K562 (cell line): ENCODE results near the gene TRIM69. TPM values are rescaled to one million over a fixed set of nuclear protein-coding genes. Genes with fewer than 3 reads are reported as not detected.

Experiments used
- ATAC-seq: fragments of 200-7000 bp; cut with Tn5 transposase; 3 replicates; pipeline ENCODE4 v1.9.1; 2020; ENCODE audit warnings: moderate library complexity
- BruUV-seq: library from RNA; stranded (reverse); fragments of 400-500 nt; replicated peaks from 2 replicates; lab custom pipeline; 2021; lab: Mats Ljungman, UMichigan
- CTCF ChIA-PET: fragments of 300-600 bp; formaldehyde crosslinking; extraction: SDS; loops from one replicate; lab custom pipeline; 2021; ENCODE audit warnings: low intra/inter-chr PET ratio; lab: Yijun Ruan, JAX
- POLR2A ChIA-PET: fragments of 300-600, 350-650 bp; sonication (Branson Sonifier 250); formaldehyde crosslinking; extraction: SDS; loops from one replicate; lab custom pipeline; 2021; ENCODE audit warnings: antibody characterized with exemption, inconsistent platforms; lab: Yijun Ruan, JAX
- DNase-seq, 4 experiments: peaks; one replicate each; pipeline versions ENCODE4 v3.0.0 to v3.0.0-alpha.2; 2011 to 2018; ENCODE audit warnings: low spot score in 3 of 4, mixed read lengths in 3 of 4; ENCODE audit errors: extremely low read depth in 1 of 4
- FAIRE-seq: peaks from 2 replicates; lab custom pipeline; 2011; peaks lifted over from hg19 to GRCh38; lab: Jason Lieb, UNC
- H2AFZ ChIP-seq: 2 replicates; pipeline ENCODE4 v1.6.0; 2011; ENCODE audit warnings: low read depth, low read length, control low read depth, inconsistent platforms
- H3K27ac ChIP-seq: fragments of 200-600 bp; 3 replicates; pipeline ENCODE4 v1.8.0; 2011; ENCODE audit warnings: low read depth, mild to moderate bottlenecking, control low read depth, inconsistent platforms, low read length, moderate library complexity, mixed read lengths; ENCODE audit errors: extremely low read depth
- H3K27me3 ChIP-seq, 2 experiments: fragments of 300-600 bp in 1 of 2; 2 replicates in 1 of 2; 3 replicates in 1 of 2; pipeline versions ENCODE4 v1.6.0 to v1.8.0; 2011; ENCODE audit warnings: inconsistent platforms in 2 of 2, low read length in 2 of 2, mild to moderate bottlenecking in 1 of 2, mixed read lengths in 1 of 2, moderate library complexity in 1 of 2; ENCODE audit not compliant: control insufficient read depth in 2 of 2, insufficient read depth in 2 of 2
- H3K36me3 ChIP-seq: fragments of 300-600 bp; 3 replicates; pipeline ENCODE4 v1.8.0; 2011; ENCODE audit warnings: mild to moderate bottlenecking, low read length, inconsistent platforms; ENCODE audit not compliant: control insufficient read depth, insufficient read depth
- H3K4me1 ChIP-seq, 2 experiments: fragments of 200-600 bp in 1 of 2; replicated peaks in 1 of 2; 2 replicates in 1 of 2; 3 replicates in 1 of 2; pipeline versions ENCODE4 v1.5.1 to v1.8.0; 2011; ENCODE audit warnings: inconsistent platforms in 2 of 2, low read length in 2 of 2, mild to moderate bottlenecking in 1 of 2, mixed read lengths in 1 of 2, moderate library complexity in 1 of 2; ENCODE audit not compliant: control insufficient read depth in 2 of 2, insufficient read depth in 2 of 2
- H3K4me2 ChIP-seq: 2 replicates; pipeline ENCODE4 v1.6.1; 2011; ENCODE audit warnings: low read length, control low read depth, inconsistent platforms, mixed read lengths; ENCODE audit not compliant: insufficient read depth
- H3K4me3 ChIP-seq: fragments of 200-600 bp; sonication (generic), shearing (Covaris generic); 2 replicates; pipeline ENCODE4 v1.5.1; 2016; ENCODE audit warnings: control low read depth, inconsistent platforms
- H3K79me2 ChIP-seq: fragments of 200-600 bp; 3 replicates; pipeline ENCODE4 v1.8.0; 2011; ENCODE audit warnings: low read length, inconsistent platforms; ENCODE audit not compliant: control insufficient read depth, insufficient read depth
- H3K9ac ChIP-seq, 2 experiments: 2 replicates each; pipeline versions ENCODE4 v1.6.0 to v1.6.1; 2011; ENCODE audit warnings: low read depth in 2 of 2, low read length in 2 of 2, control low read depth in 1 of 2, inconsistent platforms in 1 of 2, mild to moderate bottlenecking in 1 of 2, mixed read lengths in 1 of 2; ENCODE audit not compliant: insufficient read depth in 1 of 2
- H3K9me1 ChIP-seq: one replicate; pipeline ENCODE4 v1.6.0; 2011; ENCODE audit warnings: inconsistent platforms, mild to moderate bottlenecking, low read length, moderate library complexity; ENCODE audit not compliant: control insufficient read depth, insufficient read depth
- H3K9me3 ChIP-seq: replicated peaks from 2 replicates; pipeline ENCODE4 v1.5.1; 2011; ENCODE audit warnings: low read depth, low read length, inconsistent platforms; ENCODE audit not compliant: control insufficient read depth, insufficient read depth
- H4K20me1 ChIP-seq: replicated peaks from 2 replicates; pipeline ENCODE4 v1.6.1; 2011; ENCODE audit warnings: low read length, inconsistent platforms, mixed read lengths; ENCODE audit not compliant: control insufficient read depth, insufficient read depth
- ELF4 ChIP-seq: fragments of 450-650 bp; formaldehyde crosslinking; IDR thresholded peaks from 2 replicates; pipeline ENCODE4 v1.4.0; 2022; ENCODE audit warnings: missing genetic modification characterization
- FOXJ2 ChIP-seq: fragments of 200-800 bp; sonication (Bioruptor generic); IDR thresholded peaks from 2 replicates; pipeline ENCODE4 v1.6.1; 2016; ENCODE audit warnings: missing genetic modification characterization, missing compliant biosample characterization
- GABPB1 ChIP-seq: sonication (generic); formaldehyde crosslinking; IDR thresholded peaks from 2 replicates; pipeline ENCODE4 v1.8.0; 2022; ENCODE audit warnings: mild to moderate bottlenecking, missing genetic modification reagents
- GTF2A2 ChIP-seq: IDR thresholded peaks from 2 replicates; pipeline ENCODE4 v1.6.1; 2016; ENCODE audit warnings: mild to moderate bottlenecking, missing genetic modification characterization, missing compliant biosample characterization
- IRF2 ChIP-seq: sonication (generic); formaldehyde crosslinking; IDR thresholded peaks from 2 replicates; pipeline ENCODE4 v1.8.1; 2022; ENCODE audit warnings: mild to moderate bottlenecking, missing genetic modification reagents
- KLF10 ChIP-seq: fragments of 250-450 bp; sonication (Bioruptor Pico); IDR thresholded peaks from 2 replicates; pipeline ENCODE4 v1.6.1; 2021; ENCODE audit warnings: matching md5 sums
- POU5F1 ChIP-seq: fragments of 150-350 bp; IDR thresholded peaks from 2 replicates; pipeline ENCODE4 v1.6.1; 2014; ENCODE audit warnings: borderline replicate concordance, low read length, low read depth, mild to moderate bottlenecking; ENCODE audit not compliant: partially characterized antibody
- SMC3 ChIP-seq: conservative IDR thresholded peaks from 2 replicates; pipeline ENCODE4 v1.6.1; 2011; ENCODE audit warnings: low read depth, low read length, improper control_type of control experiment; ENCODE audit not compliant: insufficient read depth
- SUPT5H ChIP-seq: fragments of 450-650 bp; IDR thresholded peaks from 2 replicates; pipeline ENCODE4 v1.6.1; 2016
- TCF7 ChIP-seq: sonication (generic); IDR thresholded peaks from 2 replicates; pipeline ENCODE4 v1.6.1; 2016; ENCODE audit warnings: antibody characterized with exemption, borderline replicate concordance
- ZBTB43 ChIP-seq: sonication (generic); formaldehyde crosslinking; IDR thresholded peaks from 2 replicates; pipeline ENCODE4 v1.8.0; 2023; ENCODE audit warnings: mild to moderate bottlenecking, missing genetic modification reagents
- ZBTB9 ChIP-seq: fragments of 450-650 bp; formaldehyde crosslinking; IDR thresholded peaks from 2 replicates; pipeline ENCODE4 v1.4.0; 2020; ENCODE audit warnings: mild to moderate bottlenecking, moderate library complexity
- ZZZ3 ChIP-seq: fragments of 450-650 bp; IDR thresholded peaks from 2 replicates; pipeline ENCODE4 v1.6.1; 2016; ENCODE audit warnings: antibody characterized with exemption, mild to moderate bottlenecking, moderate library complexity
- WGBS: fragments of 100-300 bp; shearing (Covaris generic); methylation state at CpG from one replicate; pipeline ENCODE4 v1.1.6; 2016; ENCODE audit warnings: low coverage, mixed read lengths; ENCODE audit not compliant: insufficient coverage; ENCODE audit errors: missing lambda C conversion rate; 5-methylcytosine and 5-hydroxymethylcytosine counted together
- in situ Hi-C: fragments of 300-500 bp; cut with MboI; formaldehyde crosslinking; loops from 4 replicates; pipeline ENCODE4 v1.15.0; 2018; ENCODE audit warnings: inconsistent platforms, mixed read lengths
- intact Hi-C: fragments of 100-400 bp; cut with micrococcal nuclease; formaldehyde crosslinking; loops from 2 replicates; pipeline ENCODE4 v1.14.2; 2022
- polyA plus RNA-seq, 8 experiments: library from polyadenylated mRNA; depleted of rRNA in 4 of 8; stranded (reverse) in 5 of 8; unstranded in 3 of 8; fragments of >200 nt; fragmentation: Nextera tagmentation in 2 of 8; fragmentation: Illumina TruSeq in 1 of 8; extraction: Ambion mirVana in 2 of 8; extraction: Trizol in 1 of 8; gene quantifications; 2 replicates each; pipeline versions ENCODE4 v1.2.1 to v1.2.3, GENCODE V29; 2011 to 2014; ENCODE audit warnings: inconsistent platforms in 1 of 8, missing spikeins in 1 of 8
- total RNA-seq, 7 experiments: library from RNA; depleted of rRNA in 6 of 7; stranded (reverse); fragments of >200 nt in 6 of 7; fragmentation: Illumina TruSeq in 2 of 7; extraction: Trizol in 2 of 7; gene quantifications; 2 replicates each; pipeline versions ENCODE4 v1.2.1 to v1.2.3, GENCODE V29; 2011 to 2021; ENCODE audit warnings: low replicate concordance in 1 of 7
- TF ChIP-seq, protein P1 (sequence below): sonication (generic); formaldehyde crosslinking; IDR thresholded peaks from 2 replicates; pipeline ENCODE4 v1.8.1; 2023; ENCODE audit warnings: mild to moderate bottlenecking, missing genetic modification reagents
- TF ChIP-seq, protein P2 (sequence below), 2 experiments: fragments of 250-450 bp in 1 of 2; fragments of 450-650 bp in 1 of 2; sonication (Bioruptor Pico) in 1 of 2; IDR thresholded peaks; 2 replicates each; pipeline versions ENCODE4 v1.6.1 to v1.8.0; 2016 to 2021; ENCODE audit warnings: mild to moderate bottlenecking in 2 of 2, moderate library complexity in 2 of 2, missing compliant biosample characterization in 1 of 2, missing genetic modification characterization in 1 of 2

The TRIM69 gene
- total and polyA plus RNA-seq, 9 of the 15 experiments (the other 6 are each of a cell fraction or from before 2014, with no cell fraction given) = 1.0 to 4.3 (median 2.3) TPM

DNA sequence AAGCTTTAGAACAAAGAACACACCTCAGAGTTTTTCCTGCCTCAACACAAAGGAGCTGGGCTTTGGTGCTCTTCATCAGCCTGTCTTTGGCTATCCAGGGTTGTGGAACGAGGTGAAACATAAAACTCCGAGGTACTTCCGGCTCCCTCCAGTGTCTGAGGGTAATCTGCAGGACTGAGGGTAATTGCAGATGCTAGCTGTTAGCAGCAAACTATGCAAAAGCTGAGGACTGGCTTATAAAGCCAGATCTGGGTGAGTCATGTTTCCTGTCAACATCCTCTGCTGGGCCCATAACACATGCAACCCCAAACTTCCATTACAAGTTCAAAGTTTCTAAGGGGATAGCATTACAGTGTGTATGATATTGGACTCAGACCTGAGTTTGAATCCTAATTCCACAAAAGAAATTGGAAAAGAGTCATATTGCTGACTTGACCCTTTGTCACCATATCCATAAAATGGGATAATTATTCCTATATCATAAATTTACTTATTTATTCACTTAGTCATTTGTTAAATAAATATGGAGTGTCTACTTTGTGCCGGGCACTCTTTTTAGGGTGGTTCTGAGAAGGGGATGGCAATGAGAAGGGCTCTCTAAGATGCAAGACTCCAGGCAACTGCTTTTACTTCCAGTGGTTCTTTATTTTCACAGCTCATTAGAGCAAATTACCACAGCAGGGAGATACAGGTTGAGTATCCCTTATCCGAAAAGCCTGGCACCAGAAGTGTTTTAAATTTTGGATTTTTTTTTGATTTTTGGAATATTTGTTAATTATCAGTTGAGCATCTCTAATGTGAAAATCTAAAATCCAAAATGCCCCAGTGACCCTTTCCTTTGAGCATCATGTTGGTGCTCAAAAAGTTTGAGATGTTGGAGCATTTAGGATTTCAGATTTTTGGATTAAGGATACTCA, 9.5 kb upstream of the TRIM69 start:
- POLR2A ChIA-PET = interaction anchor here (0.6 to 10.1 kb wide), 13 partner anchors 9 to 638 kb away, joined by 3 to 136 read pairs (median 5); partner anchors contain the start of genes B2M, PATL2, SPG11 and TRIM69
- 8% methylated on average over 5 of the region's 5 CpGs for WGBS
- TF ChIP-seq GABPB1 = peak; percentile 55; the same call in 1 of the 2 replicates
- peak; percentile 88 for TF ChIP-seq SUPT5H
- peak; percentile 73 for TF ChIP-seq GTF2A2
- TF ChIP-seq SMC3 = no peak
- TF ChIP-seq ELF4 = peak; percentile 97
- TF ChIP-seq IRF2 (CRISPR knock-in tag) = no peak
- TF ChIP-seq FOXJ2 = no peak
- TF ChIP-seq ZZZ3 = no peak
- TF ChIP-seq, protein P1, sequence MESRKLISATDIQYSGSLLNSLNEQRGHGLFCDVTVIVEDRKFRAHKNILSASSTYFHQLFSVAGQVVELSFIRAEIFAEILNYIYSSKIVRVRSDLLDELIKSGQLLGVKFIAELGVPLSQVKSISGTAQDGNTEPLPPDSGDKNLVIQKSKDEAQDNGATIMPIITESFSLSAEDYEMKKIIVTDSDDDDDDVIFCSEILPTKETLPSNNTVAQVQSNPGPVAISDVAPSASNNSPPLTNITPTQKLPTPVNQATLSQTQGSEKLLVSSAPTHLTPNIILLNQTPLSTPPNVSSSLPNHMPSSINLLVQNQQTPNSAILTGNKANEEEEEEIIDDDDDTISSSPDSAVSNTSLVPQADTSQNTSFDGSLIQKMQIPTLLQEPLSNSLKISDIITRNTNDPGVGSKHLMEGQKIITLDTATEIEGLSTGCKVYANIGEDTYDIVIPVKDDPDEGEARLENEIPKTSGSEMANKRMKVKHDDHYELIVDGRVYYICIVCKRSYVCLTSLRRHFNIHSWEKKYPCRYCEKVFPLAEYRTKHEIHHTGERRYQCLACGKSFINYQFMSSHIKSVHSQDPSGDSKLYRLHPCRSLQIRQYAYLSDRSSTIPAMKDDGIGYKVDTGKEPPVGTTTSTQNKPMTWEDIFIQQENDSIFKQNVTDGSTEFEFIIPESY (CRISPR knock-in tag) = no peak
- peak; percentile 91 for TF ChIP-seq ZBTB9 (CRISPR knock-in tag)
- TF ChIP-seq, protein P2, sequence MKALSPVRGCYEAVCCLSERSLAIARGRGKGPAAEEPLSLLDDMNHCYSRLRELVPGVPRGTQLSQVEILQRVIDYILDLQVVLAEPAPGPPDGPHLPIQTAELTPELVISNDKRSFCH (CRISPR knock-in tag; IDR thresholded peaks at IDR 0.05) = no peak
- TF ChIP-seq, protein P2 (tag; IDR thresholded peaks at IDR 0.05) = no peak
- TF ChIP-seq ZBTB43 (CRISPR knock-in tag) = no peak
- no peak for TF ChIP-seq POU5F1
- no peak for TF ChIP-seq TCF7
- peak; percentile 73; the same call in 1 of the 2 replicates for TF ChIP-seq KLF10

More for the DNA sequence above, 9.5 kb upstream of the TRIM69 start:
- Histone ChIP-seq H4K20me1 (no peaks in the 10 kb centered on the region), H3K27me3 (no peaks in the 10 kb centered on the region), H3K36me3 (no peaks in the 10 kb centered on the region), H3K9me1 (no peaks in the 10 kb centered on the region), H3K9me3 (no peaks in the 10 kb centered on the region), H3K9ac (peak overlapping the region; percentile 11 to 38; a peak in 3 of 4 replicates), H3K4me2 (peak overlapping the region; percentile 30), H3K79me2 (no peaks in the 10 kb centered on the region), H3K4me3 (no peak overlapping the region), H3K4me1 (peaks cover 20 to 29% of the 10 kb centered on the region in 2 experiments), H3K27ac (peak overlapping the region; percentile 73), H2AFZ (peak overlapping the region; percentile 58)
- ATAC-seq (peak; percentile 72), DNase-seq (peak; percentile 61 to 87 (median 67)), FAIRE-seq (peak; percentile 99)
- in situ Hi-C loops = no loop called here
- CTCF ChIA-PET = interaction anchor here (0.6 kb wide), 1 partner anchor 103 kb away, joined by 3 read pairs; no protein-coding TSS in a partner anchor
- intact Hi-C loops = loop anchor here (1.0 kb wide), 1 partner anchor 64 kb away; the partner anchor contains the start of gene SPG11
- BruUV-seq = TSS peak; percentile 89
